ENCODE measurements around the gene NODAL.
A peak's percentile ranks its signal among the peaks of the same experiment; 100 is the strongest.

The NODAL gene

DNA sequence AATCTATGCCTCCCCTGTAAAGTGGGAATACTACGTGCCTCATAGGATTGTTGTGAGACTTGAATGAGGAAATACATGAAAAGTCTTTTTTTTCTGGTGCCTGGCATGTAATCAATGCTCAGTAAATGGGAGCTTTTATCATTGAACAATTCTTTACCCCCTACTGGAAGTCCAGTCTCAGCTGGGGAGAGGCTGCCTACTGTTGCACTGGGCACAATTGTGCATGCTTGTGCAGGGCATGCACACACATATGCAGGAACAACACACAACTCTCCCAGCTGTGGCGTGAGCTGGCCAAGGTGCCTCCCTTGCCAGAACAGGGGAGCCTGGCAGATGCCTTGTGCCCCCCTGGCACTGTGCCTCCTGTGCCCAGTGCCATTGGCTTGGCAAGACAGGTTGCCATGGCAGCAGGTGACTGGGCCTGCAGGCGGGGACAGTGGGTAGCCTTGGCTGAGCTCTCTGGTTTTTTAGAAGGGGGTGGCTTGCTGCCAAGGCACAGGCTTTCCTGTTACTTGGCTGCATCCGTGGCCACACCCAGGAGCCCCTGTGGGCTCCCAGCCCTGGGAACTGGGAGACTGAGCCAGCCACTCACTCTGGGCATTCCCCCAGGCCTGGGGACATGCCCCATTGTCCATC is 21.0 kb upstream of the NODAL start:
- DNase-seq, result no peak

DNA sequence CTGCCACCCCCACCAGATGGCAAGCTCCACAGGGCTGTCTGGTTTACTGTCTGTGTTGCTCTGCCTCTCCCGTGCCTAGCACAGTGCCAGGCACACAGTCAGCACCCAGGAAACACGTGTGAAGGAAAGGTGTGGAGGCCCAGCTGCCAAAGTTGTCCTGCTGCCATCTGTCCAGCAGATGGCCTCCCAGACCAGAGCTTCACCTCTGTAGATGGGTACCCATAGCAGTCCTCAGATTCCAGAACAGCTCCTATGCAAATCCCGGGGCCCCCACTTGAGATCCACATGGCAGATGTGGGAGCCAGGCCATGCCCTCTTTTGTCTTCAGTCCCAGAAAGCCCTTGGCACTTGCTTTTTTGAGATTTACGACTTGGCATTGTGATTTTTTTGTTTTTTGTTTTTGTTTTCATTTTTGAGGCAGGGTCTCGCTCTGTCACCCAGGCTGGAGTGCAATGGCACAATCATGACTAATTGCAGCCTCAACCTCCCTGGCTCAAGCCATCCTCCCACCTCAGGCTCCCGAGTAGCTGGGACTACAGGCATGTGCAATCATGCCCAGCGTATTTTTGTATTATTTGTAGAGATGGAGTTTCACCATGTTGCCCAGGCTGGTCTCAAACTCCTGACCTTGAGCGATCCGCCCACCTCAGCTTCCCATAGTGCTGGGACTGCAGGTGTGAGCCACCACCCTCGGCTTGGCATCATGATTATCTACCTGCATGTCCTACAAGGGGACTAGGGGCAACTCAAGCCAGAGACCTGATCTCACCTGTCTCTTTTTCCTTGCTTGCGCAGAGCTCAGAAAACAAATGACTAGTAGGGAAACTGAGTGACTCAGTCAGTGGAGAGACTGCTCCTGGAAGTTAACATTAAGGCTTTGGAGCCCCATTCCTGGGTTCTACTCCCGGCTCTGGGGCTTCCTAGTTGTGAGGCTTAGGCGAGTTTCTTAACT is 20.2 kb upstream of the NODAL start:
- DNase-seq, result peak; percentile 60

DNA sequence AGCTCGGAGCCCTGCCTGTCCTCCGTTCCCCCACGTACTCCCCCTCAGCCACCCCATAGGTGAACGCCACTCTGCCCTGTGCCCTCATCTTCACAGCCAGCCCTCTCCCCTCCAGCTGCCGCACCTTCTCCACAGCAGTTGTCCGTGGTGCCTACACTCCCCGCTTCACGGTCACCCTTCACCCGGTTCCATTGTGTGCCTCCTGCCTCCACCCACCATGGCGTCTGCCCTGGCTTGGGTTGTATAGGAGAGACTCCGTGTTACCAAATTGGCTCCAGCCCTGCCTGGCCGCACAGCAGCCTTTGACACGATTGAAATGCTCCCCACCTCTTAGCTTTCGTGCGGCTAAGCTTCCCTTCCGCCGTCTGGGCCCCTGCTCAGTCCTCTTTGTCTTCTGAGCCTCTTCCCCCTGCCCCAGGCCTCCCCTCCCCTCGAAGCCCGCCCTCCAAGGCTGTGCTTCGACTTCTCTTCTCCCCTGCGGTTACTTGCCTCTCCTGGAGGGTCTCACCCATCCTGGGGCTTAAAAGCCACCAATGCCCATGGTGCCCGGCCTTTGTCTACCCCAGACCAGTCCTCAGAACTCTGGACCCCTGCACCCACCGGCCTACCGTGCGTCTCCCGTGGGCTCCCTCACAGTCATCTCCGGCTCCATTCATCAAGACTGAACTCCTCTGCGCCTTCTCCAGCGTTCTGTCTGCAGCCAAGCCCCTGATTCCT is 18.5 kb upstream of the NODAL start:
- no peak for DNase-seq

DNA sequence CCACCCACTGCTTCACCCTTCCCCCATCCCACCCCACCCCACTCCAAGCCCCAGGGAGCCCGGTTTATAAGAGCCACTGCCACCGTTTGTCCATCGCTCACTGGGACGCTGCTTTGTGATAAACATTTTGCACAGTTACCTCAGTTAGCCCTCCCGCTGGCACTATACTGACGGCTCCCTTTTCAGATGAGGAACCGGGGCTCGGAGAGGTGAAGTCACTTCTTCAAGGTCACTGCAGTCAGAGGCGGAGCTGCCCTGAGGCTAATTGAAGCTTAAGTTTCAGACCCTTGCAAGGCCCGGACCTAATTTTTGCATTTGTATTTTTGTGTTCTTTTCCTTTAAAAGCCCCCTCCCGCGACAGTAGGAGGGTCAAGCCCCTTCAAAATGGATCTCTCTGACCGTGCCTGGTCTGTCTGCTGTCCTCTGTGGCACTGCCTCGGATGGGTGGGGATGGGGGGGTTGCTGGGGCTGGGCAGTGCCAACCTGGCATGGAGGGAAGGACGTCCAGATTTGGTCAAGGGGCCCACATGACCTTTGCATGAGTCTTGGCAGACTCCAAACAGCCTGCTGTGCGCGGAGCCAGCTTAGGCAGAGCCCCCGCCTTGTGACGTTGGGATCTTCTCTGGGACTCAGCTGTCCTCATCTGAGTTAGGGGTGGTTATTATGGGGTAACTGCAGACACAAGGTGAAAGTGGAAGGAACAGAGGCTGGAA is 17.7 kb upstream of the NODAL start:
- no peak for DNase-seq

DNA sequence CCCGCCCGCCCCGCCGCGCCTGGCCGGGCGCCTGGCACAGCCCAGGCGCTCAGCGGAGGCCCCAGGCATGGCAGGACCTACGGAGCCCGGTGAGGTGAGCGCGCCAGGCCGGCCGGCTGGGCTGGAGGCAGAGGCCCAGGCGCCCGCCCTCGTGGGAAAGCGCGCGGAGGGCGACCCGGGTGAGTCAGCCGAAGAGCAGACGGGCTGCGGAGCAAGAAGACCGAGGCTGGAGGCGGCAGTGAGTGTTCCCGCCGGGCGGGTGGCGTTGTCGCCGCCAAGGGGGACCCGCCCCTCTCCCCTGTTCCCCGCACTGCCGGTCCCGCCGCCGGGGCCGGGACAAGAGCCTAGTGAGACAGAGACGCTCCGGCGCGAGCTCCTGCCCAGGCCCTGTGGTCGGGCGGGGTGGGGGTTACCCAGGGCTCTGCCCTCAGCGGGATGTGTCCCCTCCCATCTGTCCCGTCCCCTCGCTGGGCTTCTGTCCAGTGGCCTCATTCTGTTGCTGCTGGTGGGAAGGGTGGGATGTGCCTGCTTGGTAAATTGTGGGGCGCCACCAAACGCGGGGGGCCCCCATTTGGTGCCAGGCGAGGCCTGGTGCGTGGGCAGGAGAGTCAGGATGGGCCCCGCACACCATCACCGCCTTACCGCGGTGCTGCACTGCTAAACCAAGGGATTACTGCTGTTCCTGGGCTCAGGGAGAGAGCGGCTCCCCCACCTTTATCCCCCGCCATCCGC is 17.0 kb upstream of the NODAL start:
- peak; percentile 48 for DNase-seq

DNA sequence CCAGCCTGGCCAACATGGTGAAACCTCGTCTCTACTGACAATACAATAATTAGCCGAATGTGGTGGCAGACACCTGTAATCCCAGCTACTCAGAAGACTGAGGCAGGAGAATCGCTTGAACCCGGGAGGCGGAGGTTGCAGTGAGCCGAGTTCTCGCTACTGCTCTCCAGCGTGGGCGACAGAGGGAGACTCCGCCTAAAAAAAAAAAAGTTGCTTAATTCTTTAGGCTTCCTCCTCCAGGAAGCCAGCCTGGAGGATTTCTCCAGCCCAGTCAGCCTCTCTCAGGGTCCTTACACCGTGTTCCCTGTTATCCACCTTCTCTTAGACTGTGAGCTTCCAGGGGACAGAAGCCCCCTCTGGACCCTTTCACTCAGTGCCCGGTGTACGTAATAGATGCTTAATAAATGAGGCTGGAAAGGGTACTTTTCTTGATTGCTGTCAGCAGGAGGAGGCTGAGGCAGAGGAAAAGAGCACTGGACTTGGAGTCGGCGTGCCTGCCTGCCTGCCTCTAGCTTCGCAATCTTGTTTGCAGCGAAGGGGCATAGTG is 16.4 kb upstream of the NODAL start:
- DNase-seq, result no peak

DNA sequence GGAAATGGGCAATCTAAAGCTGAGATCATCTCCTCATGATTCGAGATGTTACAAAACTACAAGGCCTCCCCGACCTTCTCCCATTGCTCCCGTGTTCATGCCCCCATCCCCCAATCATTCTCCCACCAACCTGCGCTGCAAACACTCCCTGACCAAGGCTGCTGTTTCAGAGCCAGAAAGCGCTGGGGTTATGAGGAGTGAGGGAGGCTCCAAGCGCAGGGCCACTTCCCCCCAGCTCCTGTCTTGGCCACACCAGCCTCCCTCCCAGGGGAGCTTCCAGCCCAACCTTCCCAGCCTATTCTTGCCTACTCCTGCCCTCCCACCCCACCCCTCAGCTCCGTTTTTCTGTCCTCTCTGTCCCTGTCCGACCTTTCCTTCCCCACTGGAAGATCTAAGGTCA is 14.7 kb upstream of the NODAL start:
- no peak for DNase-seq

DNA sequence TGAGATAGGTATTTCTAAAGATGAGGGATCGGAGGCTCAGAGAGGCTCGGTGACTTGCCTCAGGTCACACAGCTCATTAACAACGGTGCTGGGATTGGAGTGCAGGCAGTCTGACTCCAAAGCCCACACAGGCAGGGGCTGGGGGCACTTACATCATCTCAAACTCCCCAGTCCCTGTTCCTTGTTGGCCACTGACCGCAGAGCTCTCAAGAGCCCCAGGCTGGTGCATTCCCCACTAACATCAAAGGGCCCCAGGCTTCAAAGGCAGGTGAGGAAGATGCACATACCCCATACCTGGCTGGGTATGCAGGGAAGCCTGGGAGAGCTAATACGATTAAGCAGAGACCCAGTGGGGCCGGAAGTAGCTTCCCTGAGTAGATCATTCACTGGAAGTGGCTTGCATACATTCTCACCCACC is 13.7 kb upstream of the NODAL start:
- no peak for DNase-seq

DNA sequence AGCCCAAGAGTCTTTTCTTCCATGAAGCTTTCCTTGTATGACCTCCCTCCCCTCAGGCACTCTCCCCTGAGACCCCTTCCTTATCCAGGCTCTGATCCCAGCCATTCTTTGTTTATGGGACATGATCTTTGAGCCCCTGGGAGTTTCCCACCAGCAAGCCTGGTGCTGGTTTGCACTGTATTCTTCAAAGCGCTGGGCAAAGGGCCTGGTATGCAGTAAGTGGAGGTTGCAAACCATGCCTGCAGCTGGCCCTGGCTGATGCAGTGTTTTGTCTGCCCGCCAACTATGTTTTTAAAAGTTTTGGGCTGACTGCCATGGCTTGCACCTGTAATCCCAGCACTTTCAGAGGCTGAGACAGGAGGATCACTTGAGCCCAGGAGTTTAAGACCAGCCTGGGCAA is 6.8 kb upstream of the NODAL start:
- DNase-seq, result no peak

DNA sequence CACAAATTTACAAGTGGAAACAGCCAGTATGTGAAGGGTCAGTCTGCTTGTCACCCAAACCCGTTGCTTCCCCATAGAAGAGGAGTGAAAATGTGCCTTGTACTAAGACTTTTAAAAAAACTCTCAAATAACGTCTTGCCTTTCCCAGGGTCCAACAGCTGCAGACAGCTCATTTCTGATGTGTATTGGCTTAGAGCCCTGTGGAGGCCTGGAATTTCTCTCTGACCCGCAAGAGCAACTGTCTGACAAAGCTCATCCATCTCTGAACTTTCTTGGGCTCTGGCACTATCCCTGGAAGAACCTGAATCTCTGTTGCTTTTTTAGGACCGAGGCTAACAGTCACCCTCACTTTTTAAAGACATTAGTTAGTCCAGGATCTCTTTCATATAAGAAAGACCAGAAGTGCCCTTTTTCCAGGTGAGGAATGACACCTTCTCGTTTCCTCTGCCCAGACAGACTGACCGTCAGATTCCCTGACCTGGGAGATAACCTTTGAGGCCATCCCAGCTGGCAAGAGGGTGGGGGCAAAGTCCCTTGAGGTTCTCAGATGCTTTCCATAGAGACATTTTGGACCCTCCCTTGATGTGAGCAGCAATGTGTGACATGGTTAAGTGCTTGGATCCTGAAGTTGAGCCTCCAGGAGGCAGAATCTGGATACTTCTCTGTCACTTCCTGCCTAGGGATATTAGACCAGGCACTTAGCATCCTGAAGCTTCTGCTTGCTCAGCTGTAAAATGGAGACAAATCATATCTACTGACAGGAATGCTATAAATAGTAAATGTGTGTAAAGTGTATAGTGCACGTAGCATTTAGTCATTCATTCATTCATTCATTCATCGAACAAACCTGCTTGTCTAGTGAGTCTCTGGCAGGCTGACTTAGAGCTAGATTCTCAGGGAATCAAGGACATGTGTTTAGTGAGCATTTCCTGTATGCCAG is 4.5 kb upstream of the NODAL start:
- DNase-seq, result no peak

DNA sequence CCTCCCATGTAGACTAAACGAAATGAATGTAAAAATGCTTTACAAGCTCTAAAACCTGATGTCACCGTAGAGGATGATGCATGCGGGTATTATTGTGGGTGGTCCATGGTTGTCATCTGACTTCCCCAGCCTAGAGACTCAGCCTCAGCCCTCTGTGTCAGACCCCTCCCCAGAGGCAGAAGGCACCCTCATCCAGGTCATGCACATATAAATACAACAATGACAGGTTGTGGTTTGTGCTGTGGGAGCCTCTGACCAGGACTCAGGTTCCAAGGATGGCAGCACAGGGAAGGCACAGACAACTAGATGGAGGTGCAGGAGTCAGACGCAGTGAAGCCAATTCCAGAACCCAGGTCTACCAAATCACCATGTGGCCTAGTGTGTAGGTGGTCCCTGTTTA is 3.3 kb upstream of the NODAL start:
- DNase-seq, result no peak

DNA sequence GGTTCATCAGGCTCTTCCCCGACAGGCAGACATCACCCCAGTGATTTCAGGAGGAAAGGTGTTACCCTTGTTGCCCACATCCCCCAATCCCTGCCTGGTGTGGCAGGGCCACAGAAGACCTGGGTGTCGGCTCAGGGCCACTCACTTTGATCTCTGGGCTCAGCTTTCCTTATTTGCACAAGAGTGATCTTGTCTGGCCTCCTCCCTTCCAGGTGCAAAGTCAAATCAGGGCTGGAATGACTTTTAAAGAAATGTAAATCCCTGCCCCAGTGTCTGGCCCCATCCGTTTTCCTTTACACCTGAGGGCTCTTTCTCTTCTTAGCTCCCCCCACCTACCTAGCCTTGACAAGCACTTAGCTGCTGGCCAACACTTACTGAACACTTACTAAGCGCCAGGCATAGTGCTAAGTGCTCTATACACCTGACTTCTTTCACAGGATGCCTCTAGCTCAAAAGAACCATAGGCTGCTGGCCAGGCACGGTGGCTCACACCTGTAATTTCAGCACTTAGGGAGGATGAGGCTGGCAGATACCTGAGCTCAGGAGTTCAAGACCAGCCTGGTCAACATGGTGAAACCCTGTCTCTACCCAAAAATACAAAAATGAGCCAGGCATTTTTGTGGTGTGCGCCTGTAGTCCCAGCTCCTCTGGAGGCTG is 979 bp upstream of the NODAL start:
- DNase-seq, result no peak

DNA sequence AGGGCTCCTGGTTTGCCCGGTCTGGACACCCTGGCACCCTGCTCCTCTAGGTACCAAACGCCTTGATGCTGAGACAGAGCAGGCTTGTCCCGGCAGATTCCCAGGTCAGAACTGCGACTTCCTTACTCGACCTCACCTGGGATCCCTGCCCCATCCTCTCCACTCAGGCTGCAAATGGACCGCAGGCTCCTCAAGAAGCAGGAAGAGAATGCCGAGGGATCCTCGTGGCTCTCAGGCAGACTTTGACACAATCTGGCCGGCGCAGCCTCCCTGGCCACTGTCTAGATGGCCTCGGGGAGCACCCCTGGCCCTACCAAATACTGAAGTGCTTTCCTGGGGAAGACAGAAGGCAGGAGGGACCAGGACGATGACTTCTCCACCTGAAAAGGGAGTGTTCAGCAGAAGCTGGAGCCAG is 421 bp upstream of the NODAL start:
- DNase-seq, result no peak

DNA sequence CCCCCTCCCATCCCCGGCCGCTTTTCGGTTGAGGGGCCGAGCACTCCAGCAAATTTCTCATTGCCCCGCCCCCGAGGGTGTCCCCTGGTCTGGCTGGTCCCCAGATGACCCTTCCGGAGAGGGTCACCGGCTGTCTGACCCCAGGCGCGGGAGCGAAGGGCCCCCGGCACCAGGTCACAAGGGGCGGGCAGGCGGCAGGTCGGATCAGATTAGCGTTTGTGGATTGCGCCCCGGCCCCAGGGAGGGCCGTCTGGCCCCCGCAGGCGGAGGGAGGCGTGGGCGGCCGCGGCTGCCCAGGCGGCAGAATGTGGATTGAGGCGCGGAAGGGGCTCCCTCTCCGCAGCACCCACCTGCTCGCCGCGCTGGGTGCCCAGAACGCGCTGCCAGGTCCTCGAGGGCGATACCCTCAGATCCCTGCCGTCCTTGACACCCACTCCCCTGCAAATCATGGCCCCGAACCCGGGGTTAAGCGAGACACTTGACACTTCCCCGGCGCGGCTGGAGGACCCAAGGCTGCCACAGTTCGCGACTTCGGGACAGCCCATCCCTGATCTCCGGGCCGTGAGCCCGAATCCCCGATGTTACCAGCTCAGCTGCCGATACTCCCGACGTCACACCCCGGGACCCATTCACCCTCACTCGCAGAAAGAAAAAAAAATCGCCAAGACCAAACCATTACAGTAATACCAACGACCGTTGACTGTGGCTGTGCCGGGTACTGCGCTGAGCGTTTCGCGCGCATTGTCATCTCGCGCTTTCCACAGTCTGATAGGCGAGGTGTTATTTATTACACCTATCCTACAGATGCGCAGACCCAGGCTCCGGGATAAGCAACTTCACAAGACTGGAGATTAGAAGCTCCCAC is 953 bp downstream of the NODAL start:
- DNase-seq, result no peak

DNA sequence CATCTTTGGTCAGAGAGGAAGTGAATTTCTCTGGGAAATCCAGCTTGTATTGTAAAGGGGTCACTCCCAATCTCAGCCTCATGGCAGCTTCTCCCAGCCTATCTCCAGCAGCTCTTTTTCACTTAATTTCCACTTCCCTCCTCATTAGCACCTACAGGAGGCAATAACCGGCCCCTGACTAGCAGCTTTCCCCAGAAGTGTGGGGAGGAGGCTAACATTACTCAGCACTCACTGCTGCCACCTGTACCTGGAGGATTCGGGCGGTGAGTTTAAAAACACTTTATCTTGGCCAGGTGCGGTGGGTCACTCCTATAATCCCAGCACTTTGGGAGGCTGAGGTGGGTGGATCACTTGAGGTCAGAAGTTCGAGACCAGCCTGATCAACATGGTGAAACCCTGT is 3.8 kb downstream of the NODAL start:
- no peak for DNase-seq

DNA sequence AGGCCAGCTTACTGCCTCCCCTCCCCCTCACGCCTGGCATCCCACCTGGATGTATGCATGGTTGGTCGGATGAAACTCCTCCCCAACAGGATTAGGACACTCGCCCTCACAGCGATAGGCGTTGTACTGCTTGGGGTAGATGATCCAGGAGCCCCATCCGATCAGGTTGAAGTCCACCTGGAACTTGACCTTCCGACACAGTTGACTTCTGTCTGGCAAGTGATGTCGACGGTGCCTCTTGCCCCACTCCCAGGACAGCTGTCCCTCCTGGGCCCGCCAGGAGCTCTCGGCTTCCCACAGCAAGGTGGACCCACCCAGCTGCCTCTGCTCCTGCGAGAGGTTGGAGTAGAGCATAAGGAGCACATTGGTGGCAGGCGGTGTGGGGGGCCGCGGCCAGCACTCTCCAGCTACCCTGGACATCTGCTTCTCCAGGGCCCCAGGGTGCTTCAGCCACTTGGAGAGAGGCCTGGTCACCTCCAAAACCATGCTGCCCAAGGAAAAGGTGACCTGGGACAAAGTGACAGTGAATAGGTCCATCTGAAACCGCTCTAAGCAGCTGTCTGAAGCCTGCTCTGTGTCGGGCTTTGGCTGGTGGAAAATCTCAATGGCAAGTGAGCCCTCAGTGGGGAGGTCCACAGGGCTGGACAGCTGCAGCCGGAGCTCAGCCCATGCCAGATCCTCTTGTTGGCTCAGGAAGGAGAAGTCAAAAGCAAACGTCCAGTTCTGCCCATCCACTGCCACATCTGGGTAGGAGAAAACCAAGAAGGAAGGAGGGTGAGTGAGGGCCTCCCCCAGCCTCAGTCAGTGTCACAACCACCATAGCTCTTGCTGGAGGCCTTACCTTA is 6.0 kb downstream of the NODAL start:
- no peak for DNase-seq

DNA sequence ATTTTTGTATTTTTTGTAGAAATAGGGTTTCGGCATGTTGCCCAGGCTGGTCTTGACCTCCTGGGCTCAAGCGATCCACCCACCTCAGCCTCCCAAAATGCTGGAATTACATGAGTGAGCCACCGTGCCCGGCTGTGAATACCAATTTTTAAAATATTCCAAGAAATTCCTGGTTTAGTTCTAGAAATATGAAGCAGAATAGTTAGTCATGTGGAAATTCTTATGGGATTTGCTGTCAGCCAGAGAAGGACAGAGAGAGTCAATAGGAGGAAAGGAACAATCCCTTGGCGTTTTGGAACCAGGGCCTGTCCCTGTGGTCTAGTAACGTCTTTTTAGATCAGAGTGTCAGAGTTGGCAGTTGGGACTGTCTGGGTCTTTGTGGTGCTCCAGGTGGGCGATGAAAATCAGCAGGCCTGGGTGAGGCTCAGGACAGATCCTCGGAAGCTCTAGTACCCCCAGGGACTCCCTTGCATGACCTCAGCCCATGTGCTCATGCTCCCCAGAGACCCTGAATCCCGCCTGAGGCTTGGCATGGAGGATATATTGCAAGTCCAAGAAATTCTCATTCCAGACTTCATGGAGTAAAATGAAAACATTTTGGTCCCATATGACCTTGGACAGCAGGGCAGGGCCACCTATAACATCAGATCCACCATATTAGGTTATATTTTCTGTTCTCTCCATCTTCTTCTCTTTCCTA is 7.8 kb downstream of the NODAL start:
- DNase-seq, result no peak

Data from kidney glomerular epithelial cell (primary cell).